DMS153 (cell line): ENCODE data around the gene TMEM218.
A peak's percentile ranks its signal among the peaks of the same experiment; 100 is the strongest.

Experiments
- DNase-seq: peaks from one replicate; lab custom pipeline; 2025; lab: John Stamatoyannopoulos, UW

The TMEM218 gene

GRCh38 chr11:125111343-125112207, at the start of gene TMEM218:
Gene TMEM218 (minus strand): TSS chr11:125111626. CDS start chr11:125102241, 9,385 bp downstream.
- peak; percentile 99 for DNase-seq

GRCh38 chr11:125157953-125158680, 46.7 kb upstream of the TMEM218 start:
- DNase-seq: no peak

GRCh38 chr11:125157118-125157733, 45.8 kb upstream of the TMEM218 start:
- no peak for DNase-seq

GRCh38 chr11:125156346-125157117, 45.1 kb upstream of the TMEM218 start:
- no peak for DNase-seq

- no peak for DNase-seq
Measured at GRCh38 chr11:125155767-125156166, 44.3 kb upstream of the TMEM218 start.

GRCh38 chr11:125155100-125155444, 43.6 kb upstream of the TMEM218 start:
- DNase-seq: no peak

- DNase-seq: no peak
Measured at GRCh38 chr11:125154378-125155099, 43.1 kb upstream of the TMEM218 start.

- DNase-seq: no peak
Measured at GRCh38 chr11:125153837-125154236, 42.4 kb upstream of the TMEM218 start.

GRCh38 chr11:125148743-125149142, 37.3 kb upstream of the TMEM218 start:
- DNase-seq: no peak

- DNase-seq: no peak
Measured at GRCh38 chr11:125148011-125148410, 36.6 kb upstream of the TMEM218 start.

- no peak for DNase-seq
Measured at GRCh38 chr11:125147280-125147679, 35.9 kb upstream of the TMEM218 start.

GRCh38 chr11:125146232-125146631, 34.8 kb upstream of the TMEM218 start:
- no peak for DNase-seq

- no peak for DNase-seq
Measured at GRCh38 chr11:125141686-125142535, 30.5 kb upstream of the TMEM218 start.

GRCh38 chr11:125141178-125141577, 29.8 kb upstream of the TMEM218 start:
- no peak for DNase-seq

GRCh38 chr11:125140233-125140632, 28.8 kb upstream of the TMEM218 start:
- DNase-seq: no peak

GRCh38 chr11:125139778-125140177, 28.4 kb upstream of the TMEM218 start:
- no peak for DNase-seq

- no peak for DNase-seq
Measured at GRCh38 chr11:125138966-125139365, 27.5 kb upstream of the TMEM218 start.

GRCh38 chr11:125136001-125136400, 24.6 kb upstream of the TMEM218 start:
- DNase-seq: no peak

GRCh38 chr11:125132596-125132995, 21.2 kb upstream of the TMEM218 start:
- DNase-seq: no peak

- DNase-seq: no peak
Measured at GRCh38 chr11:125132071-125132470, 20.6 kb upstream of the TMEM218 start.
